SH-SY5Y (cell line): ENCODE measurements around the gene SLC9A2.

ENCODE experiments used
- GATA2 ChIP-seq: IDR thresholded peaks from 2 replicates; pipeline ENCODE4 v1.6.1; 2011; ENCODE audit warnings: mild to moderate bottlenecking, low read depth, low read length
- GATA3 ChIP-seq: IDR thresholded peaks from 2 replicates; pipeline ENCODE4 v1.6.1; 2011; ENCODE audit warnings: low read depth, mild to moderate bottlenecking, low read length, moderate library complexity

- TF ChIP-seq GATA3 (no peak), GATA2 (no peak)
Observed at GRCh38 chr2:102737431-102737830, 118.1 kb downstream of the SLC9A2 start.
